GM18520 (cell line): ENCODE measurements around the gene ADCYAP1.

Experiments
- ATAC-seq: cut with Tn5 transposase; IDR thresholded peaks from one replicate; pipeline ENCODE4 v1.9.1; 2021; ENCODE audit not compliant: unreplicated experiment

Gene ADCYAP1

GRCh38 chr18:908758-909724 lies 4.4 kb downstream of the ADCYAP1 start:
- ATAC-seq, result no peak

GRCh38 chr18:910247-910646 lies 5.6 kb downstream of the ADCYAP1 start:
- ATAC-seq, result no peak

- no peak for ATAC-seq
Measured at GRCh38 chr18:911025-911424, 6.4 kb downstream of the ADCYAP1 start.

DNA sequence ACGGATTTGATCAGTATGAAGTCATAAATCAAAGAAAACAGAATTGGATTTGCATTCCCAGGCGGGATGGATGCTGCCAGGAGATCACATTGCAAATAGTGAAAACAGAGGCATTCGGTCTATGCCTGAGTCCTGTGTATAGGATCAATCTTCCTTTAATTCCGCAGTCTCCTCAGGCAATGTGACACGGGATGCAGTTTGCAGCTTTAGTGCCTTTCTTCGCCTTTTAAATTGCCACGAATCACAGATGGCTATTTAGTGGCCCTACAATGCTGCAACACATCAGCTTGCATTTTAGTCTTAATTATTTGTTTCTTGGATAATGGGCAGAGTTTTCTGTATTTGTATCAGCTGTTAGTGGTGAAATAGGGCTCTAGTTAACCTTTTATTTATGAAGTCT lies 6.8 kb downstream of the ADCYAP1 start:
- no peak for ATAC-seq

DNA sequence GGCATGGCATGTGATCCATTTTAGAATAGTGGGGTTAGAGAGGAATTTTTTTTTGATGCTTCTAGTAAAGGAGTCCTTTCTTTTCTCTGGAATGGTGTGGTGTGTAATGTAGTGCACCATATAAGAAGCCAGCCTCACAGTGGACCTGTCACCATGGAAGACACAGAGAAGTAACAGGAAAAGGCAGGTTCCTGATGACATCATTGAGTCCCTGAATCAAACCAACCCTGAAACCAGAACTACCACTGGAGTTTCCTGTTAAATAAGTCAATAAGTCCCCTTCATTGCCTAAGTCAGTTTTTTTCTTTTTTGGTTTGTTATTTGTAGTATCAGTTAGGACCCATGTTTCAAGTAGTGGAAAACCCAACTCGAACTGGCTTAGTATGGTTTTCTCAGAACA lies 11.9 kb downstream of the ADCYAP1 start:
- ATAC-seq, result no peak

DNA sequence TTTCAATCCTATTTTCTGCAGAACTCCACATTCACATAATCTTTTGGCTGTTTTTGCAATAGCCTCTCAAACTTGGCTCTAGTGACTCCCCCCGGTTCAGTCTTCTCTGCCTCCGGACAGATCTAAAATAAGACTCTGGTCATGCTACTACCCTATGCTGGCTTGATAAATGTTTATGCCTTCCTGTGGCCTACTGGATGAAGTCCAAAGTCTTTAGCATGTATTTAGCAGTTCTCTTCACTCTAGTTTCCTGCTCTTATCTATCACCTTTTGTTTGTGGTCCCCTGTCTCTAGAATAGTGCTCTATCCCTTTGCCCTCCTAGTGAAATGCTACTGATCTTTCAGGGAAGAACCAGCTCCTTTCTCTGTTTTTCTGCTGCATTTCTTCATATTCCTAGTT lies 14.4 kb downstream of the ADCYAP1 start:
- no peak for ATAC-seq

- ATAC-seq, result no peak
Measured at GRCh38 chr18:923144-923866, 18.6 kb downstream of the ADCYAP1 start.

DNA sequence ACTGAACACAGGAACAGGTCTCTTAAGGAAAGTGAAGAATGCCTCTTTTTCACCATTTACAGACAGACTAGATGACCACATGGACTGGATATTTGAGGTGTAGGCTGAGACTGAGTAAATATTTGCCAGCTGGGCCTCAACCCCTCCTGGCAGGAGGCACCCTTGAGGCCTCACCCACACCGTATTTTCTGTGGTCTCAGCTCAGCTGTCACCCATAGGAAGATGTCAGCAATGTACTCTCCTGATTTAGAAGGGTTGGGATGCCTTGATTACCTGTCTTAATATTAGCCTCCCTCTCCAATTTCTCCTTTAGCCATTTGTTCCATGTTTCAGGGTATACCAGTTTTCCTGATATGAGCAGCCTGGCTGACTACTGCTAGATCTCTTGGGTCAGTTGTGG lies 20.3 kb downstream of the ADCYAP1 start:
- no peak for ATAC-seq

DNA sequence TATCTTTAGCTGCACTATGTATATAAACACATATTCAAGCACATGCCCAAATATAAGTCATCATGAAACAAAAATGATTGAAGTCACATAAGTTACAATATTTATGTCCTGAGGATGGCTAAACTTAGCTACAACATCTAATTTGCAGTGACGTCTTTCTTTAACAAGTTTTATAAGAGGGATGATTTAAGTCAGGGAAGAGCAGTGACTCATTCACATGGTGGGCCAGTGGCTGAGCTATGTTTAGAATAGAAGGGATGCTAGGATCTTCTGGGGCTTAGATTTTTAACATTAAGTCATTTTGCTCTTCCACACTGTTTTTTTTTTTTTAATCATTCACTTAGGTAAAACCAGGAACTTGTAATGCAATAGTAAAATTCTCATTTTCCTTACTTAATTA lies 22.3 kb downstream of the ADCYAP1 start:
- no peak for ATAC-seq

DNA sequence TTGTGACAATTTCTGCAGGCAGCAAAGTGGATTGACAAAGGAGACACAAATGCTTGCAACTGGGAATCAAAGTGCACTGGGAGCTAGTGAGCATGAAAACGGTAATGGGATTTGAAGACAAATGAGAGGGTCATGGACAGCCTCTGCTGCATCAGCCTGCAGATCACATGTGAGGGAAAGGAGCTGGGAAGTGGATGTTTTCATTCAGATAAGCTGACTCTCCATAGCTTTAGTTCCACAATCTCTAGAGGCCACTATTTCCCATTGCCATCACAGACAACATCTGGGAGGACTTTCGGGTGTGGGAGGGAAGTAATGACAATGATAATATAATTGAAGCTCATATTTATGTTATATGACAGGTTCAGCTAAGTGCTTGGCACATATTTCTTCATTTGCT lies 28.4 kb downstream of the ADCYAP1 start:
- no peak for ATAC-seq

DNA sequence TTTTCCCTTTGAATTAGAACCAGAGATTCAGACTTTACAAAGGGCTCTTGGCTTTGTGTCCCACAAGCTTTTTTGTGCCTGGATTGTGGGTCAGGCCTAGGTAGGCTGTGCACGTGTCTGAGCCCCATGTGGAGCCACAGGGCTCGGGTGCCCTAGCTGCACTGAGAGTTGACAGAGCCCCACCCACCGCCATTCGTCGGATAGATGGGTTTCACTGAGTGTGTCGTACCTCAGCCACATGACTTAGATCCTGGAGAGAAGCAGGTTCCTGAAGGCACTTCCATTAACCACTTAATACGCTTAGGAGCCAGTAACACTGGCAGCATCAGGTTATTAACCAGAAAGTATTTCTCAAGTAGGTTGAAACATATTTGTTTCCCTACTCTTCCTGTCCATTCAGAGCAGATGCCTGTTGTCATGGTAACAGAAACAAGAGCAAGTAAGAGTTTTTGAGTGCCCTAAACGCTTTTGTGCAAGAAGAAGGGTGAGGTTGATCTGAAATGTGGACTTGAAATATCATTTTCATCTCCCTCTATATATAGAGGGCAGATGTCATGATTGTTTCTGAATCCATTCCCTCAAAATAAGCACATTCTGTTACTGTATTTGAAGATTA lies 30.0 kb downstream of the ADCYAP1 start:
- ATAC-seq, result no peak

DNA sequence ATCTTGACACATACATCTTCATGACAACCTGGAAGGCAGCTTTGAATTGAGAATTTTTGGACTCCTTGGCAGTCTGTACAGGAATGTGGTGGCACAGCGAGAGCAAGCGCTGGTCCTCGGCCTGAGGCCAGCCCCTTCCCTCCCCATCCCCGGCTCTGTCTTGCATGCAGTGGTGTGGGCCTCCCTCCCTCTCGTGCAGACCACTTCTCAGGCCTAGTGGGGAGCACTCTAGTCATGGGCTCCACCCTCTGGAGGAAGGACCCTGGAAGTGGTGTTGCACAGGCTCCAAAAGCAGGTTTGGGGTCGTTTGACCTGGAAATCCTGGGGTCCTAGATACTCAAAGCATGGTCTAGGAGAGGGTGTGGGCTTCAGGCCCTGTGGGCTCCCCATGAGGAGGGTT lies 32.3 kb downstream of the ADCYAP1 start:
- ATAC-seq, result no peak

- ATAC-seq, result no peak
Measured at GRCh38 chr18:939166-939565, 34.5 kb downstream of the ADCYAP1 start.

DNA sequence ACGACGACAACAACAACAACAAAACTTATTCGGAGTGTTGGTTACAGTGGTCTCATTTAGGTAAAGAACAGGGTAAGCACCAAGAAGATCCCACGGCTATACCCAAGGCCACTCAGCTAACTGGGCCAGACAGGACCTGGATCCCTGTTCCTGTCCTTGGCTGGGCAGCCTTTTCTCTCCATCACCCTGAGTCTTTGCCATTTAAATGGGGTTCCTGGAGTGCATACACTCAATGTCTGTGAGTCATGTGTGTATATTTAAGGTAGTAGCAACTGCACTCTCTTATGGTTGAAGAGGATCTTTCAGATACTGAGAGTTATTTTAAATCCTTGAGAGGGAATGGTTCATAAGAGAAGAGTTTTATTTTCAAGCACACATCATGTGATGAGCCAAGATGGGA lies 35.3 kb downstream of the ADCYAP1 start:
- ATAC-seq, result no peak

- ATAC-seq, result no peak
Measured at GRCh38 chr18:941331-941730, 36.7 kb downstream of the ADCYAP1 start.

- ATAC-seq, result no peak
Measured at GRCh38 chr18:944440-944839, 39.8 kb downstream of the ADCYAP1 start.

DNA sequence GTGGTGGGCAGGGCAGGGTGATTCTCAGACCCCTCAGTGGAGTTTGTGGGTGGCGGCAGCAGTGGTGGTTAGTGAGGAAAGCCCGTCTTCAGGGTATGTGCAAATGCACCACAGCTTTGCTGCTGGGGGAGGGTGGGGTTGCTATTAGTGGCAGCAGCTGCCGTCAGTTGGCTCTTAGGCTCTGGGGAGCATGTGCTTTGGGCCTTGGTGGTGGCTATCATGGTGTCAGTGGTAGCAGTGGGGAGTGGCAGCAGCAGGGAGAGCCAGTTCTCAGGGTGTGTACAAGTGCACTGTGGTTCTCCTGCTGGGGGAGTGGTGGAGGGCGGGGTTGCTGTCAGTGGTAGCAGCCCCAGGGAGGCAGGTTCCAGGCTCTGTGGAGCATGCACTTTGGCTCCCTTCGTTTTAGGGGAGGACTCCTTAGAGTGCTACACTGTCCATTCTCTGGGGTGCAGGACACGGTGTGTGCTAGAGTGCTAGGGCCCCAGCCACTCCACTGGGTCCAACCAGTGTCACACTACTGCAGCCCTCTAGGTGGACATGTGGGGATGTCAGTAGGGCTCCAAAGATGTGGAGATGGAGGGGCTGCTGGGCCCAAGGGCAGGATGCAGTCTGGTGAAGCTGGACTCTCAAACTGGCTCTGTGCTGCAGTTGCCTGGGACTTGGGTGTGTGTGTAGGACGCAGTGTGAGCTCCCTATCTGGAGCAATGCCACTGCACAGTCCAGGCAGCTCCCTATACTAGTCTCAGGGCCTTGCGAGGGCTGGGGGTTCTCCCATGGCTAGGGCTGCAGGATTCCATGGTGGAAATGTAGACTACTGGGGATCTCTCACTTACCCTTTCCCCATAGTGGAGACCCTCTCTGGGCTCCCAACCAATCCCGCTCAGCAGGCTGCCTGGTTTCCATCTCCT lies 45.3 kb downstream of the ADCYAP1 start:
- no peak for ATAC-seq

DNA sequence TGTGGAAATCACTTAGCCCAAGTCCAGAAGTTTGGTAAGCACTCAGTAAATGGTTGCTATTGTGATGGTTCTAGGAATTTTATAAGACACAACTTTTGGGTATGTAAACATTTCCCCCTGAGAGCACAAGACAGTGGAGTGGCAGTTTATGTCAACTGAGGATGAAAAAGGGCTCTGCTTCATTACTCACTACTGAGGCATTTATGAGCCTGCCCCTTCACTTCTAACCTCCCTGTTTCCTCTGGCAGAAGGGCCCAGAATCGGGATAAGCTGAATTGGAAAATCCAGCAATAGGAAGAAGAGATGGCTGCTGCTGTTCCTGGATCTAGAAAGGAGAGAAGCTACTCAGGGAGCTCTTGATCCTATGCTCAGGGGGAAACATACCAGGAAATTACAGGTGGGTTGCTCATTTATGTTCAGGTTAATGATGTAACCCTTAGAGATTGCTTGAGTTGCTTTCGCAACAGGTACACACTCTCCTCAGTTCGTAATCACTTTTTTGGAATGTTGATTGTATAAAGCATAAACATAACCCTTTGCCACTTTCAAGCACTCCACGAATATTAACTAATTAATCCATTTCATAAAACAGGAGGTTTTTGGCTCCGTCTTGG lies 46.3 kb downstream of the ADCYAP1 start:
- no peak for ATAC-seq

DNA sequence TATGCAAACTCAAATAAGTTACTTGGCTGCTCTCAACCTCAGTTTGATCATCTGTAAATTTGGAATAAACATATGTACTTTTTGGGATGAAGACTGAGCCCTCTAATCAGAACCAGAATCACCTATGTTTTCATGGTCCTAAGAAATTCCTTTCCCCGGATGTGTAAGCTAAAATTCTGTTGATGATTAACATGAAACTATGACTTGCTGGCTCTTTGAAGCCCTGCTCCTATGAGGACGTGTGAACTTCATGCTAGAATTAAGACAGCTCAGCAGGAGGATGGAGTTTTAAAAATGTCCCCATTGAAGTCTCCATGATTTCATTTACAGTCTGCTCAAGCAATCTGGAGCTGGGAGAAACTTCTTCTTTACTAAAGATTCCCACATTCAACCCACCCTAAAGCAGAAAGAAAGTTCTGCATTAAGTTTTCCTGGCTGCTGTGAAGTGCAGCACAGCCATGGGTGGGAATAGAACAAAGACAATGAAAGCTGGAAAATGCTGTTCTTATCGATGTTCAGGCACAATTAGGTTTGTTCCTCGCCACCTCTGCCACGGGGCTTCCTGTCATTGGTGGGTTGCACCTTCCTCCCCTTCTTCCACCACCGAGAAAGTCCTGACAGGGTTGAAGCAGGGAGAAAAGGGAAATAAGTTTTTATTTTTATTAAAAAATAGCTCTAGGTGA lies 50.9 kb downstream of the ADCYAP1 start:
- ATAC-seq, result no peak

DNA sequence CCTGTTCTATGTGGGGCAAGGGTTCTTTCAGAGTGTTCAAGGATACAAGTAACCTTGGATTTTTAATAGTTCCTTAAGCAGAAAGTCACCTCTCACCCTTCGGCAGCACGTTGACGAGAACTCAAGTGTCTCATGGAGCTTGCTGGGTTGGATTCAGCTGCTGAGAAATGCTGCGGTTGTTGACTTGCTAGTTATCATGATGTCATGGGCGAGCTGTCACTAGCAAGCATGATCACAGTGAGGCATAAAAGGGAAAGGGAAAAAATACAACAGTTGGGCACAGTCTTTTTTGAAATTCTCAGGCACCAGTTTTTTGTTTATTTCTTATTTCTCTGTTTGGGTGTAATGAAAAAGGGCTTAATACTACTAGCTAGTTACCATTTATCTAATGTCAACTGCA lies 53.2 kb downstream of the ADCYAP1 start:
- ATAC-seq, result no peak
